Measurements from ENCODE around the gene DIPK1A. TPM values are rescaled to one million over a fixed set of nuclear protein-coding genes. Genes with fewer than 3 reads are reported as not detected.

The DIPK1A gene
- total RNA-seq, 2 donors from 2014 or later, result 7.4 to 8.6 TPM

- ATAC-seq (no peak), DNase-seq (no peak)
- intact Hi-C loops (cut with DNase I), result no loop called here
These were observed 127.4 kb downstream of the DIPK1A start for GRCh38 chr1:92833840-92834239.

GRCh38 chr1:92832537-92833114 is 128.6 kb downstream of the DIPK1A start:
- ATAC-seq (peak; percentile 22 to 25), DNase-seq (no peak)
- intact Hi-C loops (cut with DNase I), result no loop called here

GRCh38 chr1:92831762-92832536 is 129.3 kb downstream of the DIPK1A start, which contains the start of gene RPL5:
Gene RPL5 (plus strand): TSS chr1:92832040. CDS start chr1:92832115, 75 bp downstream.
- DNase-seq (peak; percentile 97), ATAC-seq (peak; percentile 98)
- intact Hi-C loops (cut with DNase I), result no loop called here

- ATAC-seq (peak in 1 of 2 donors; percentile 7), DNase-seq (no peak)
- intact Hi-C loops (cut with DNase I), result no loop called here
These were observed 129.9 kb downstream of the DIPK1A start for GRCh38 chr1:92831368-92831761.

- DNase-seq, result no peak
- intact Hi-C loops (cut with DNase I), result no loop called here
- ATAC-seq, result no peak
These were observed 134.5 kb downstream of the DIPK1A start for GRCh38 chr1:92826792-92827191.

- no peak for ATAC-seq
- intact Hi-C loops (cut with DNase I), result no loop called here
- no peak for DNase-seq
These were observed 138.4 kb downstream of the DIPK1A start for GRCh38 chr1:92822879-92823278.

- DNase-seq, result no peak
- intact Hi-C loops (cut with DNase I), result no loop called here
- ATAC-seq, result no peak
These were observed 140.7 kb downstream of the DIPK1A start for GRCh38 chr1:92820551-92820950.

GRCh38 chr1:92820024-92820423 is 141.2 kb downstream of the DIPK1A start:
- intact Hi-C loops (cut with DNase I), result no loop called here
- no peak for ATAC-seq
- no peak for DNase-seq

GRCh38 chr1:92817986-92818764 is 143.1 kb downstream of the DIPK1A start:
- ATAC-seq (peak in 1 of 2 donors; percentile 41), DNase-seq (no peak)
- intact Hi-C loops (cut with DNase I), result loop anchor here (2.0 to 10.0 kb wide), 2 partner anchors 63 to 69 kb away; no protein-coding TSS in a partner anchor

- intact Hi-C loops (cut with DNase I), result loop anchor here in 1 of 2 donors (10.0 kb wide), 1 partner anchor 62 kb away; no protein-coding TSS in a partner anchor
- ATAC-seq (no peak), DNase-seq (no peak)
These were observed 144.0 kb downstream of the DIPK1A start for GRCh38 chr1:92817137-92817697.

- DNase-seq (no peak), ATAC-seq (no peak)
- intact Hi-C loops (cut with DNase I), result loop anchor here in 1 of 2 donors (10.0 kb wide), 1 partner anchor 62 kb away; no protein-coding TSS in a partner anchor
These were observed 144.5 kb downstream of the DIPK1A start for GRCh38 chr1:92816732-92817131.

GRCh38 chr1:92808381-92808780 is 152.9 kb downstream of the DIPK1A start:
- intact Hi-C loops (cut with DNase I), result no loop called here
- ATAC-seq (no peak), DNase-seq (no peak)

GRCh38 chr1:92805216-92805615 is 156.0 kb downstream of the DIPK1A start:
- intact Hi-C loops (cut with DNase I), result no loop called here
- no peak for DNase-seq
- no peak for ATAC-seq

- peak; percentile 97 to 98 for ATAC-seq
- peak; percentile 86 for DNase-seq
- intact Hi-C loops (cut with DNase I), result no loop called here
These were observed 156.5 kb downstream of the DIPK1A start for GRCh38 chr1:92804721-92805201.

- intact Hi-C loops (cut with DNase I), result no loop called here
- no peak for ATAC-seq
- no peak for DNase-seq
These were observed 157.9 kb downstream of the DIPK1A start for GRCh38 chr1:92803140-92803887.

GRCh38 chr1:92797961-92798360 is 163.3 kb downstream of the DIPK1A start:
- intact Hi-C loops (cut with DNase I), result no loop called here
- DNase-seq, result no peak
- ATAC-seq, result no peak

GRCh38 chr1:92797297-92797696 is 164.0 kb downstream of the DIPK1A start:
- DNase-seq, result no peak
- peak in 1 of 2 donors; percentile 35 for ATAC-seq
- intact Hi-C loops (cut with DNase I), result no loop called here

GRCh38 chr1:92795166-92795565 is 166.1 kb downstream of the DIPK1A start:
- ATAC-seq, result no peak
- intact Hi-C loops (cut with DNase I), result no loop called here
- no peak for DNase-seq

GRCh38 chr1:92792340-92792782 is 168.9 kb downstream of the DIPK1A start:
- intact Hi-C loops (cut with DNase I), result no loop called here
- no peak for DNase-seq
- ATAC-seq, result peak in 1 of 2 donors; percentile 78
